GM19372 (cell line): ENCODE data around the gene IL10RB.
A peak's percentile ranks its signal among the peaks of the same experiment; 100 is the strongest.
"Not testable (repeated sequence)": the region's sequence is repeated elsewhere in the genome, so short reads cannot be mapped to it uniquely, and the experiment has no call there.

Experiments
- ATAC-seq: cut with Tn5 transposase; IDR thresholded peaks from one replicate; pipeline ENCODE4 v1.9.1; 2021; ENCODE audit warnings: mild to moderate bottlenecking, low read depth, moderate library complexity; ENCODE audit not compliant: unreplicated experiment

IL10RB gene

DNA sequence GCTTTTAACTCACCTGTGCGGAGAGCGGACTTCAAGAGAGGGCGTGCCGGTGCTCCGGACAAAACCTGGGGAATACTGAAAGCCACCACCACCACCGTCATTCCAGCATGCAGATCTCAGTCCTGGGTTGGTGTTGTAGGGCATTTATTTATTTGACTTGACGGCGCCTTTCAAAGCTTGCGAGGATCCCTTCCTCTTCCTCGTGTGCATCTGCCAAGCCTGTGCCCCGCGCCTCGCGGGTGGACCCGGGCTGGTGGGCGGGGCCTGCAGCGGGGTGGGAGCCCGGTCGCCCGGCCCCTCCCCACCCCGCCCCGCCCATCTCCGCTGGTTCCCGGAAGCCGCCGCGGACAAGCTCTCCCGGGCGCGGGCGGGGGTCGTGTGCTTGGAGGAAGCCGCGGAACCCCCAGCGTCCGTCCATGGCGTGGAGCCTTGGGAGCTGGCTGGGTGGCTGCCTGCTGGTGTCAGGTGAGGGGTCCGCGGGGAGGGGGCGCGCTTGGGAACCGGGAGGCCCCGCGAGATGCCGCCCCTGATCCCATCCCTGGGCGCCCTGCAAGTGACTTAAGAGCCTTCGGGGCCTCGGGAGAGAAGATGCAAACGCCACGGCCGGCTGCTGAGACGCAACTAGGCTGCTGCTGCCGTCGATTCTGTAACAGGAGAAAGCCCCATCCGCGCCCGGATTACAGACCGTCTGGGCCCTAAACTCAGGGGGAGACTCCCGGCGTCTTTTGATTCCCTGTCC is at the start of gene IL10RB:
TSS of gene IL10RB (plus strand) at position 318 of the 739 bp plus-strand sequence. CDS start at position 417, 99 bp downstream.
- peak; percentile 48 for ATAC-seq

DNA sequence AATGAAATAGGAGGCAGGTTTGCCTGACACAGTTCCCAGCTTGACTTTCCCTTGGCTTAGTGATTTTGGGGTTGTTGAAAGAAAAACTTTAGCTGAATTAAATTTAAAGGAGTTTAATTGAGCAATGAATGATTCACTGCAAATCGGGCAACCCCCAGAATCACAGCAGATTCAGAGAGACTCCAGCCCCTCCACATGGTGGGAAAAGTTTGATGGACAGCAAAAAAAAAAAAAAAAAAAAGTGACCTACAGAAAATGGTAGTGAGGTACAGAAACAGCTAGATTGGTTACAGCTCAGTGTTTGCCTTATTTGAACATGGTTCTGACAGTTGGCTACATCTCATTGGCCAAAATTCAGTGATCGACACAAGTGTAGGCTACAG is 49.0 kb upstream of the IL10RB start:
- ATAC-seq: no peak

DNA sequence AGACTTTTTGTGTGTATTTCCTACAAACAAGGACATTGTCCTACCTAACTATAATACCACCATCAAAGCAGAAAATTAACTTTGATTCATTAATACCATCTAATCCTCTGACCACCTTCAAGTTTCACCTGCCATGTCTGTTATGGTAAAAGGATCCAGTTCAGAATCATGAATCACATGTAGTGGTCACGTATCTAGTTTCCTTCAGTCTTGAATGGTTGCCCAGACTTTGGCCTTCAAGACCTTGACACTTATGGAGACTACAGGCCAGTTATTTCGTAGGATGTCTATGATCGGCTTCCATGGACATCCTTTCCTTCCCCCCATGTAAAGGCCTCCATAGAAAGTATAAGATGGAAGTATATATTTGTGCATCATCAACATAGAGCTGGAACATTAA is 46.9 kb upstream of the IL10RB start:
- no peak for ATAC-seq

DNA sequence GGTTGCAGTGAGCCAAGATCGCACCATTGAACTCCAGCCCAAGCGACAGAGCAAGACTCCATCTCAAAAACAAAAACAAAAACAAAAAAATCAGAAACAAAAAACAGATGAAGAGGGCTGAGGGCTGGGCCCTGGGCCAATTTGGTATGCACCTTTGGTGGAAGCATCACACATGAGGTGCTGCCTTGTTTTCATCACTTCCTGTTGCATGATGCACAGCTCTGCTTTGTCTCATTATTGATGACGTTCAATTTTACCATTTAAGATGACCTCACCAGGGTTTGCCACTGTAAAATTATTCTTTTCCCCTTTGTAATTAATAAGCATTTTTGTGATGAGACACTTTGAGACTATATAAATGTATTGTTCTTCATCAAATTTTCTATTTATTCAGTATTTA is 46.2 kb upstream of the IL10RB start:
- no peak for ATAC-seq

DNA sequence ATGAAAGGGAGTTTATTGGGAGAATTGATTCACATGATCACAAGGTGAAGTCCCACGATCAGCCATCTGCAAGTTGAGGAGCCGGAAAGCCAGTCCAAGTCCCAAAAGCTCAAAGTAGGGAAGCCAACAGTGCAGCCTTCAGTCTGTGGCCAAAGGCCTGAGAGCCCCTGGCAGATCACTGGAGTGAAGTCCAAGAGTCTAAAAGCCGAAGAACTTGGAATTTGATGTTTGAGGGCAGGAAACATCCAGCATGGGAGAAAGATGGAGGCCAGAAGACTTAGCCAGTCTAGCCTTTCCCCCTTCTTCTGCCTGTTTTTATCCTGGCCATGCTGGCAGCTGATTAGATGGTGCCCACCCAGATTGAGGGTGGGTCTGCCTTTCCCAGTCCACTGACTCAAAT is 40.8 kb upstream of the IL10RB start:
- not testable (repeated sequence) for ATAC-seq

DNA sequence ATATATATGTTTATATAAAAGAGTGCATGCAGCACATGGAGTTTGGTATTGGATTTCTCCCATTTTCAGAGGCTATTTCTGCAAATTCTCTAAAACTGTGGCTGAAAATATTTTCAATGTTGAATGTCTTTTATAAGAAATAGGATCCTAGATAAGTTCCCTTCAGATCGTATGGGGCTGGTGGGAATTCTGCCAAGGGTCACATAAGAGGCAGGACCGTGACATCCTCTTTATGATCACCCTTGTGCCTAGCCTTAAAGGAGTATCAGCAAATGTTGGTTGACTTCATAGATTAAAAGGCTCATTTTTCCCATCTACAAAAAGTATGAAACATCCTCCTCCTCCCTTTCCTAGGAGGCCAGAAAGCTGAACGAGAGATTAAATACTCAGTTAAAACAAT is 37.7 kb upstream of the IL10RB start:
- no peak for ATAC-seq

DNA sequence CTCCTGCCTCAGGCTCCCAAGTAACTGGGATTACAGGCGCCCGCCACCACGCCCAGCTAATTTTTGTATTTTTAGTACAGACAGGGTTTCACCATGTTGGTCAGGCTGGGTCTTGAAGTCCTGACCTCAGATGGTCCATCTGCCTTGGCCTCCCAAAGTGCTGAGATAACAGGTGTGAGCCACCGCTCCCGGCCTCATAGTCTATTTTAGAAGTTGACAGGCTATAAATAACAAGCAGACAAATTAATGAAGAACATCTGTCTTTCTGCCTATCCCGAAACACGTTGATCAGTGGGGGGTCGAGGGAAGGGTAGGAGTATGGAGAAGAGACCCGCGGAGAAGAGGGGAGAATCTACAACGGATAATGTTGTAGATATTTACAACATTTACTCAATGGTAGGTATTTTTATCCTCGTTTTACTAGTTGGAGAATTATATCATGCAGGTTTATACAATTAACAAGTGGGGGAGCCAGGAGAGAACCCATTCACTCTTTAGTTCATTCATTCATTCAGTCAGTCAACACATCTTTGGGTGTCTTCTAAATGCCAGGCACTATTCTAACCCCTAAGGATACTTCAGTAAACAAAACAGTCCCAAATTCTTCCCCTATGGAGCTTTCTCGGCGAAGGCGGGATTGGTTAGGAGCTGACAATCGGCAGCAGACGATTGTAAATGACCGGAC is 36.9 kb upstream of the IL10RB start:
- ATAC-seq: no peak

DNA sequence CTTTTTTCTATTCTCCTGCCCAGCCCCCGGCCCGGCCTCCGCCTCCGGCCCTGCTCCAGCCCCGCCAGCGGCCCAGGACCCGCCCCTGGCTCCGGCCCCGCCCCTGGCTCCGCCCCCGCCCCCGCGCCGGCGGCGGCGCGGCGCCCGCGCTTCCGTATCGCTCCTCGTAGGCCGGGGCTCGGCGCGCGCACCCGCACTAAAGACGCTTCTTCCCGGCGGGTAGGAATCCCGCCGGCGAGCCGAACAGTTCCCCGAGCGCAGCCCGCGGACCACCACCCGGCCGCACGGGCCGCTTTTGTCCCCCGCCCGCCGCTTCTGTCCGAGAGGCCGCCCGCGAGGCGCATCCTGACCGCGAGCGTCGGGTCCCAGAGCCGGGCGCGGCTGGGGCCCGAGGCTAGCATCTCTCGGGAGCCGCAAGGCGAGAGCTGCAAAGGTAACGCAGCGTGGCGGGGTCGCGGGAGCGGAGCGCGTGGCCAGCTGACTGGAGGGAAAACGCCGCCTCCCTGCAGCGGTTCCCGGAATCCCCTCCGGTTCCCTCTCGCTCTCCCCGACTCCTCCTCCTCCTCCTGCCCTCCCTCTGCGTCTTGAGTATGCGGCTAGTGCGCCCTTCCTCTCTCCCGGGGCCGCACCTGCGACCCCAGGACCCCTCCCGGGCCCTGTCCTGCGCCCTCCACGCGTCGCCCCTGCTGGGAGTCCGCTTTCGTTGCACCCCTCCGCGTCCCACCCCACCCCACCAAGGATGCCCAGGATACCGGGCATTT is 36.2 kb upstream of the IL10RB start, which contains the start of gene IFNAR2:
TSS of gene IFNAR2 (plus strand) at position 155 of the 761 bp plus-strand sequence. CDS start 11,985 bp downstream, outside the sequence.
- ATAC-seq: peak; percentile 87

DNA sequence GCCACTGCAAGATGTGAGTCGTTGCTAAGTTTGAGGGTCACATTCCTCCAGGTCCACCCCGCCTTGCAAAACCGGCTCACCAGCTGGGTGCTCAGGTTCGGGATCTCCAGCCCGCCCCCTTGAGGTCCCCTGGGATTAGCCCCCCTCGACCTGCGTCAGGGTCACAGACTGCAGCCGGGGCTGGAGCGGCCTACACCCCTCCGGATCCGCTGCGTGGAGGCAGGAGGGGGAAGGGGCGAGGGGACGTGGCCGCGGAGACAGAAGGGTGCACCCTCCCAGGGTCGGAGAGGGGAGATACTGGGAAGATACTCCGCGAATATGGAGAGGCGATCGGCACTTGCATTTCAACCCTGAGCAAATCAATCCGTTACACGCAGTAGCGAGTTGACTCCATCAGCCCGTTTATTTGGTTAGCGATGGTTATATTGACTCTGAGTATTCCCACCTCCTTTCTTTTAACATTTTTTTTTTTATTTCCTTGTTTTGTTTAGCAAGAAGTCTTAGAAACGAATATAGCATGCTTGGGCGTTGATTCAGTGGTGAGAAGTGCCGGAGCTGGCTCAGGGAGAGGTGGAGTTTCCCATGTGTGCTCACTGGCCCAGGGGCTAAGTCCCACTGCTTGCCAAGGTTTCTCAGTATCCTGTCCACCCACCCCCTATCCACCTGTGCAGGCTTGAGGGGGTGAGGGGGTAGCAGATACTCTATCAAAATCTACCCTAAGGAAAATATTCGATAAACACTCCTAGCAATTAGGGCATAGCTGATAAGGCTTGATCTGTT is 35.4 kb upstream of the IL10RB start:
- no peak for ATAC-seq

DNA sequence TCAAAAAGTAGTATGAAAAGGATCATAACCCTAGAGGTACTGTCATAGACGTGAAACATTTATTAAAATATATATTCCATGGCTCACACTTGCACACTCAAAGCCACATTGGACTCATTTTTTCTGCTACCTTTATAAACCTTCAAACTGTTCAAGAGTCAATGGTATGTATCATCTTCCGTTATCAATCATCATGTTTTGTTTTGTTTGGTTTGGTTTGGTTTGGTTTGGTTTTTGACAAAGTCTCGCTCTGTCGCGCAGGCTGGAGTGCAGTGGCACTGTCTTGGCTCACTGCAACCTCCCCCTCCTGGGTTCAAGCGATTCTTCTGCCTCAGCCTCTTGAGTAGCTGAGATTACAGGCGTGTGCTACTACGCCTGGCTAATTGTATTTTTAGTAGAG is 34.6 kb upstream of the IL10RB start:
- ATAC-seq: no peak

DNA sequence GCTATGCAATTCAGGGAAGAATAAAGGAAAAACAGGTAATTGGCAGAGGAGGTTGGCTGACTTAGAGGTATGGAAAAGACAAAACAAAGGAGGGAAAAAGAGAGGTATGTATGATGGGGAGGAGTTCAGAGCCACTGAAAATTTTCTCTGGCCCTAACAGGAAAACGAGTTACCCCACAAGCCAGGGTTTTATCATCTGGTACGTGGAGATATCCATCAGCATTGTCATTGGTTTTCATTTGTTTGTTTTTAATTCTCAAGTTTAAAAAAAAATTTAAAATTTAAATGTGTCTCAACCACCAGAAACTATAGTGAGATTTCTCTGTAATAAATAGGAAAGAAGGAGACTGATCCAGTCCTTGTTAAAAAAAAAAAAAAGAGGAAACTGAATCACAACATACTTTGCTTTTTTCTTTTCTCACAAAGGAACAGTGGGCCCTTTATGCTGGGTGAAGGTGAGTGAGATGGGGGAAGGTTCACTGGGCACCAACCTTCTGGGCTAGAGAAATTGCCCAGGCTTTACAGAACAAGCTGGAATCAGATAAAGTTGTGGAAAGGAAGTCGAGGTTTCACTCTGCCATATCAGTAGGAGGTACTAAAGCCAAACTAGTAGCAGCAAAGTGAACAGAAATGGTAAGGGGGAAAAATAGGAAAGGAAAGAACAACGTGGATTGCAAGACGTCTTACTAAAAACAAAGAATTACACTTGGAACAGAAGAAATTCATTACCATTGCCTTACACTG is 33.7 kb upstream of the IL10RB start:
- ATAC-seq: no peak

DNA sequence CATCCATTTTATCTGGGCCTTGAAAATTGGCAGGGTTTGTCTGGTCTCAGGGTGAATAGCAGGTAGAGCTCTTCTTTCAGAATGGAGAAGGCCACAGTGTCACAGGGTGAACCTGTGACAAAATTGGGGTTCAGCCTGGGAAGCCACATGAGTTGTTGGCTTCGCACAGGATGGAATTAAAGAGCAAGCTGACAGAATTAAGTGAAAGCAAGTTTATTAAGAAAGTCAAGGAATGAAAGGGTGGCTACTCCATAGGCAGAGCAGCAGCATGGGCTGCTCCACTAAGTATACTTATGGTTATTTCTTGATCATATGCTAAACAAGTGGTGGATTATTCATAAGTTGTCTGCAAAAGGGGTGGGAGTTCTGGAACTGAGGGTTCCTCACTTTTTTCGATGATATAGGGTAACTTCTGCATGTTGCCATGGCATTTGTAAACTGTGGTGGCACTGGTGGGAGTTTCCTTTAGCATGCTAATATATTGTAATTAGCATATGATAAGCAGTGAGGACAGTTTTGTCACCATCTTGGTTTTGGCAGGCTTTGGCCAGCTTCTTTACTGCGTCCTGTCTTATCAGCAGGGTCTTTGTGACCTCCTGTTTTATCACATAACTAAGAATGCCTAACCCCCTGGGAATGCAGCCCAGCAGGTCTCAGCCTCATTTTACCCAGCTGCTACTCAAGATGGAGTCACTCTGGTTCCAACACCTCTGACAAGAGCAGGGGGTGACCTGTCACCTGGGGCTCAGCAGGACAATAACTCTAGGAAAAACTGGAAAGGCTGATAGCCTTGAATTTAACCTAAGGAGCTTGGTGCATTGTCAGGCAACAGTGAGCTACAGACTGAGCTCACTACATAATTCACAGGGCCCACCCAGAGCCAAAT is 31.3 kb upstream of the IL10RB start:
- no peak for ATAC-seq

DNA sequence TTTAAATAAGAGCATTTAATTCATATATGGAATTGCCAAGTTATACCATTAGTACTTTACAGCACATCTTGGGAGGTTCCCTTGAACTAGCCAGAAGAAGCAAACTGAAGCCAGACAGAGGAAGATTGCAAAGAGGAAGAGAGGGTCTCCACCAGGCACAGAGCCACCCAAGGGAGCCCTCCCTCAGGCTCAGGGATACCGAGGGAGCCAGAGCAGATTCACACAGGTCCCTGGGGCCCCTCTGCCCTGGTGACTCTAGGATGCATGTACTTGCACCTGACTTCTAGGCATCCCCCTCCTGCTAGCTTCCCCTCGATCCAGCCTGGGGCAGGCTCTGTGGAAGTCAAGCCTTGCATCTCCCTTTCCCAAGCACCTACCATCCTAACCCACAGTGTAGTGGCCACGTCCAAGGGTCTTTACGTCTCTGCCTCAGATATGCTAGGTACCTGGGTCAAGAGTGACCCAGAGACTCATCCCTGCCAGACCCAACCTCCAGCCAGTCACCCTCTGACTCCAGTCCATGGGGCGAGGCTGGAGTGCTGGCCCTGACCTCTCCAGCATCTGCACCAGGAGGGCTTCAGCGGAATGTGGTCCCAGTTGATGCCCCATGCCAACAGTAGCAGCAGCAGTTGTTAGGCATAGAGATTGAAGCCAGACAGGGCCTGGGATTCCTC is 30.0 kb upstream of the IL10RB start:
- ATAC-seq: no peak

DNA sequence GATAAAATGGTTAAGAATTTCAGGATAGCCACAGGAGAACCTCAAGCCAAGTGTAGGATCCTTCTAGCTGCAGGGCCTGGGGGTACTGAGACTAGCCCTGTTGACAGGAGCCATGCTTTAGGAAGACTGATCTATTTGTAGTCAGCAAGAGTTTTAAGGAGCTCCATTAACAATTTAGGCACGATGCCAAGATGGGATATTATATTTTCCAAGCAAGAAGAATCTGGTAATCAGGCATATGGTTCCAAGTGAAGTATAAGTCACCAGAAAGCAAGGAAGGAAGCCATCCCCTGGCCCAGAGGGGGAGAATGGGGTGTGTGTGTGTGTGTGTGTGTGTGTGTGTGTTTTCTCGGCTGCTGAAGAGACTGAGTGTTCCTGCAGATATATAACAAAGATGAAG is 29.4 kb upstream of the IL10RB start:
- ATAC-seq: no peak

DNA sequence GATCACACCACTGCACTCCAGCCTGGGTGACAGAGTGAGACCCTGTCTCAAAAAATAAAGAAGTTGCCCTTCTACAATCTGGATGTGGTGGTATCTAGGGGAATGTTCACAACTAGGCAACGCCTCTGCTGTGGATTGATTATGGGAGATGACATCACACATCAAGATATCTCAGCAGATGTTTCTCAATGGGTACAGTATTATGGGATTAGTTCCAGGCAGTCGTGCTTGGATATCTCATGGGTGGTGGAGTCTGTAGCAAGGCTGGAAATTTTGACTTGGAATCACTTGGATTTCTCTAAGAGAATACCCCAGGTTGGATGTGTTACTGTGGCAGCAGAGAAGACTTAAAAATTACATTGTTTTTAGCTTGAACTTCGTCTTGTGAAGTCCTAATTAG is 28.7 kb upstream of the IL10RB start:
- no peak for ATAC-seq

DNA sequence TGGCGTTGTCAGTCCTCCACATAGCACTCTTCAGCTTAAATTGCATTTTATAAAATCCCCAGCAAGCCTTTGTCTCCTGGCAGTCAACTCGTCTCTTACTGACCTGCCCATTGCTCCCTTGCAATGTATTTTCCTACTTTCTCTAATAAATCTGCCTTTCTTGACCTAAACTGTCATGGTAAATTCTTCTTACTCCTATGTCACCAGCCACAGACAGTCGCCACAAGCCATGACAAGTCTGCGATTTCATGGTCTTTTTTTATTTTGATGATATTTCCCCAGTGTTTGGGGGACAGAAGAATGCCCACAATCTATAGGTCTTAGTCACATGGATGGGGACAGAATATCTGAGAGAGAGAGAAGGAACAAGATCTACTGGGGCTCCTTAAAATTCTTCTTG is 28.0 kb upstream of the IL10RB start:
- ATAC-seq: no peak

DNA sequence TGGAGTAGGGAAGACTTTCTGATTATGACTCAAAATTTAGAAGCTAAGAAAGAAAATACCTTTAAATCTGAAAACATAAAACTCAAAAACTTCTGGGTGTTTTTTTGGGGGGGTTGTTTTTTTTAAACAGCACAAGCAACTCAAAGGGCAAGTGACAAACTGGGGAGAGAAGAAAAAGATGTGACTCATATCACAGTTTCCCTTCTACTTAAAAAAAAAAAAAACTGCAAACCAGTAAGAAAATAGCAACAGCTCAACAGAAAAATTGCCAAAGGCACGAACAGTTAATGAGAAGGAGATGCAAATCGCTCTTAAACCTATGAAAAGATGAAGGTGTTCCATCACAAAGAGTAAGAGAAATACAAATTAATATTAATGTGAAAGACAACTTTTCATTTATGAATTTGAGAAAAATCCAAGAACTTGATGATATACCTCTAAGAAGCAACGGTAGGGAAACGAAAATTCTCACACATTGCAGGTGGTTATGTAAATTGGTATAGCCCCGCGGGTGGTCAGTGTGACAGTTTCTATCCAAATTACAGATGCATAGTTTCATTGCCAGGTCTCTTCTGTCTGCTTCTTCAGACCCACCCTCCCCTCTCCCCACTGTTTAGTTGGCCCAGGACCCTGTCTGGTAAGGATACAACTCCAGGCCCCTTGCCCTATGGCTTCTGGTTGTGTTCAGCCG is 27.5 kb upstream of the IL10RB start:
- ATAC-seq: peak; percentile 77
